ENCODE results near the gene NARS2.

Gene NARS2

GRCh38 chr11:78499971-78500370 is 74.7 kb downstream of the NARS2 start:
- TF ChIP-seq ZFX (IDR thresholded peaks at IDR 0.05): no peak
- no peak for TF ChIP-seq CTCF (conservative IDR thresholded peaks at IDR 0.05)
- H3K27ac ChIP-seq: no peak overlapping the region

GRCh38 chr11:78497293-78497692 is 77.4 kb downstream of the NARS2 start:
- TF ChIP-seq CTCF (conservative IDR thresholded peaks at IDR 0.05) (no peak), ZFX (IDR thresholded peaks at IDR 0.05) (no peak)
- H3K27ac ChIP-seq: no peak overlapping the region

- H3K27ac ChIP-seq: no peak overlapping the region
- no peak for TF ChIP-seq ZFX (IDR thresholded peaks at IDR 0.05)
- no peak for TF ChIP-seq CTCF (conservative IDR thresholded peaks at IDR 0.05)
Measured at GRCh38 chr11:78493413-78493975, 81.2 kb downstream of the NARS2 start.

GRCh38 chr11:78492973-78493372 is 81.7 kb downstream of the NARS2 start:
- no peak for TF ChIP-seq ZFX (IDR thresholded peaks at IDR 0.05)
- no peak for TF ChIP-seq CTCF (conservative IDR thresholded peaks at IDR 0.05)
- H3K27ac ChIP-seq: no peak overlapping the region

- TF ChIP-seq ZFX (IDR thresholded peaks at IDR 0.05) (no peak), CTCF (conservative IDR thresholded peaks at IDR 0.05) (no peak)
- no peak overlapping the region for H3K27ac ChIP-seq
Measured at GRCh38 chr11:78489184-78489583, 85.5 kb downstream of the NARS2 start.

- TF ChIP-seq ZFX (IDR thresholded peaks at IDR 0.05): no peak
- TF ChIP-seq CTCF (conservative IDR thresholded peaks at IDR 0.05): no peak
- H3K27ac ChIP-seq: no peak overlapping the region
Measured at GRCh38 chr11:78478536-78478935, 96.1 kb downstream of the NARS2 start.

GRCh38 chr11:78476066-78476465 is 98.6 kb downstream of the NARS2 start:
- TF ChIP-seq CTCF (conservative IDR thresholded peaks at IDR 0.05): no peak
- TF ChIP-seq ZFX (IDR thresholded peaks at IDR 0.05): no peak

More at GRCh38 chr11:78476066-78476465, 98.6 kb downstream of the NARS2 start:
- H3K27ac ChIP-seq: no peak overlapping the region

Measured in C4-2B (cell line).